Measurements from ENCODE around the gene LHFPL2. TPM values are rescaled to one million over a fixed set of nuclear protein-coding genes. Genes with fewer than 3 reads are reported as not detected.
A peak's percentile ranks its signal among the peaks of the same experiment; 100 is the strongest.

The LHFPL2 gene
- polyA plus RNA-seq, 1 donor from 2014 or later = 9.1 TPM

DNA sequence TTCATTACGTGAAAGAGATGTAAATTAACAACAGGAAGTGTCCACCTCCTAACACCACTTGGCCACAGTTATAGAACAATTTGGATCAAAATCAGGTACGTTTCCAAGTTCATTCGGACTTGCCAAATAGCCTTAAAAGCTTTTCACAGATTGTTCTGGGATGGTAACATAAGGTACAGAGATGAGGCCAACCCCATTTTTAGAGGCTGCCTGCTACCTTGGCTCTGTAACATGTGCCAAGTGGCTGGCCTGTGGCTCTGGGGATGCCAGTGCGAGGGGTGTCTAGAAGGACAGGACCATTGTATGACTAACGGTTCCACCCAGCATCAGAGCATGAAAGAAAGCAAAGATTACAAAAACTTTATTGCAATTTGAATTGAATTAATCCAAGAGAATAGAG, 91.0 kb downstream of the LHFPL2 start:
- peaks cover 5 to 13% (median 7%) of the 10 kb centered on the region in 3 donors for H3K4me1 Mint-ChIP-seq
- H3K9me3 Mint-ChIP-seq = no peaks in the 10 kb centered on the region
- H3K36me3 Mint-ChIP-seq = peaks cover 6% of the 10 kb centered on the region
- H3K27me3 Mint-ChIP-seq = peaks cover 1% of the 10 kb centered on the region
- H3K4me3 Mint-ChIP-seq = no peak overlapping the region
- H3K27ac Mint-ChIP-seq = no peak overlapping the region

DNA sequence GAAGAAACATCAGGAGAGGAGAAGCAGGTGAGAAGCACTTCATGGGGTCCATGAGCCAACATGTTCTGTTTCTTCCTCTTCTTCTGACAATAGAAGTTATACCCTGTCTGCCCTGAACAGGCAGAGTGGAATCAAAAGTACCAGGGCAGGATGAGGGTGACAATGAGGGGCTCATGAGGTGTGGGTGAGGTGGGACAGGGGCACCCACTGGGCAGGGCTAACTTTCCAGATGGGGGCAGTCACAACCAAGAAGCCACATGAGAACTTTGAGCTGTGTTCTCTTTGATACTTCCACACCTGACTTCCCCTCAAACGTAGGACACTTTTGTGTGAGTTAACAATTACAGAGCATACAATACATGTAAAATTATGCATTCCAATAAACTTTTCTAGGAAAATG, 92.7 kb downstream of the LHFPL2 start:
- peaks cover 4% of the 10 kb centered on the region for H3K36me3 Mint-ChIP-seq
- H3K27me3 Mint-ChIP-seq = peaks cover 1% of the 10 kb centered on the region
- no peak overlapping the region for H3K27ac Mint-ChIP-seq
- peaks cover 5 to 13% (median 7%) of the 10 kb centered on the region in 3 donors for H3K4me1 Mint-ChIP-seq
- no peak overlapping the region for H3K4me3 Mint-ChIP-seq
- H3K9me3 Mint-ChIP-seq = no peaks in the 10 kb centered on the region

DNA sequence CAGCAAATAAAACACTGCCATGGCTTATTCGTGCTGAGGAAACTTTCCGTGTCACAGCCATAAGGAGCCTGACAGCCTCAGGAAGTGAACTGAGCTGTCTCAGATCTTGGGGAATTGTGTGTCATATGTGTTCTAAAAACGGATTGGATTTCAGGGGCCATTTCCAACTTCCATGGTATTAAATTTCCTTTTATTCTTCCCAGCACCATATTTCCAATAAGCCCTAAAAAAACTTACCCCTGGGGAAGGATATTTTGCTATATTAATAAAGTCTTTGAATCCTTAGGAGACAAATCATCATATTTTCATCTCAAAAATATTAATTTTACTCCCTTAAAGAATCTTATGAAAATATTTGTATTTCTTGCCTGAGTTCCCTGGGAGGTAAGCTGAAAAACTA, 93.9 kb downstream of the LHFPL2 start:
- H3K9me3 Mint-ChIP-seq = no peaks in the 10 kb centered on the region
- peaks cover 4% of the 10 kb centered on the region for H3K36me3 Mint-ChIP-seq
- peaks cover 5 to 10% (median 10%) of the 10 kb centered on the region in 3 donors for H3K4me1 Mint-ChIP-seq
- H3K27ac Mint-ChIP-seq = peak overlapping the region in 1 of 3 donors; percentile 22
- no peak overlapping the region for H3K4me3 Mint-ChIP-seq
- peaks cover 1% of the 10 kb centered on the region for H3K27me3 Mint-ChIP-seq

DNA sequence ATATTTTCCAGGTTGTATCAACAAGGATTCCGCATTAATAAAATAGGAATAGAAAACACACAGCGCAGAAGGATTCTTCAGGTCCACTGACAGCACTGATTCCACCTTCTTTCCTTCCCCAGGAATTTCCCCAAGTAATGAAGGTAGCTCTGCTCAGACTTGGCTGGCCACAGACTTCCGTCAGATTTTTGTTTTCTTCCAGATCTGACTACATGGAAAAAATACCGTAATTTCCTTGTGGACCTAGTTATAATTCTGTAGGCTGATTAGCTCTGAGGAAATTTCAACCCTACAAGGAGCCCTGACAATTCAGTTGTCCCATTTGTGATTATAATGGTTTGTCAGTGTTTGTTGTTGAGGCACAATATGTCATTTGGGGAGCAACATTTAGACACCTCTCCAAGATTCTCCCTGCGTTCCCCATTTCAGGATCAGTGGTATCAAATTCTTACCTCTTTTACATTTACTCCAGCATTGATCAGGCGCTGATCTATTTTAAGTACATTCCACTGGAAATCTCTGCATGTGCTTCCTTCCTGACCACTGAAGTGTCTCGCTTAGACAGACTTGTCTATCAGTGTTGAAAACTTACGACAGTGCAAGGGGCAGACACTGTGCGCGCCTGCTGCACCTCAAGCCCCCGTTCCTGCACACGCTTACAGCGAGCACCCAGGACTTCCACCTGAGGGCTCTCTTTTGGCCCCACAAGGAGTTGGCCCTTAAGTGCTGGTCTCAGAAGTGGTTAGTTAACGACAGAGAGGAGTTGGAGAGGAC, 94.8 kb downstream of the LHFPL2 start:
- peaks cover 2% of the 10 kb centered on the region for H3K36me3 Mint-ChIP-seq
- H3K27me3 Mint-ChIP-seq = peaks cover 1% of the 10 kb centered on the region
- H3K27ac Mint-ChIP-seq = no peak overlapping the region
- peaks cover 5 to 13% (median 13%) of the 10 kb centered on the region in 3 donors for H3K4me1 Mint-ChIP-seq
- H3K9me3 Mint-ChIP-seq = no peaks in the 10 kb centered on the region
- H3K4me3 Mint-ChIP-seq = no peak overlapping the region

DNA sequence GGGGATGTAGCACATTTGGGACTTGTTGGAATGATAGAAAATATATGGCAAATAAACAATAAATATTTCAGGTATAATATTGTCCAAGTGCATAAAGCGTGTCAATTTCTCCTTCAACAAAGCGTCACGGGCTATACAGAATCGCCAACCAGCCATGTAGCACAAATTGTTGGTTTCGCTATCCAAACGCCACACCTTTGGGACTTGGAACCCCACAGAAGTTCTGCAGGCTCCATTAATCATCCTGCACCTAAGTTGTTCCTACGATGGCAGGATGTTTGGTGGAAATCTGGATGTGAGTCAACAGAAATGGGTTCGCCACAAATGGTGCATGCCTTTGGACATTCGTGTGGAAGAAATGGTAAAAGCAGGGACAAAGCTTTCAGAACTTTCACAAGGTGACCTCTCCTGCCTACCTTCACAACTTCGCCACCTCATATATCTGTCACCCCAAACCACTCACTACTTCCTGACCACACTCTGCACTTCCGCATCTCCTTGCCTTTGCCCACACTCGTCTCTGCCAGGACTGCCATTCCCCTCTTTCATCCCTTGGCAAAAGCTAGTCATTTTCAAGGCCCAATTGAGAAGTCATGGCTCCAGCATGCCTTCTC, 95.7 kb downstream of the LHFPL2 start:
- Mint-ChIP-seq H3K4me3 (peak overlapping the region in 1 of 4 donors; percentile 49), H3K36me3 (peaks cover 2% of the 10 kb centered on the region), H3K27me3 (peaks cover 1% of the 10 kb centered on the region), H3K4me1 (peaks cover 5 to 13% (median 13%) of the 10 kb centered on the region in 3 donors), H3K27ac (no peak overlapping the region), H3K9me3 (no peaks in the 10 kb centered on the region)

DNA sequence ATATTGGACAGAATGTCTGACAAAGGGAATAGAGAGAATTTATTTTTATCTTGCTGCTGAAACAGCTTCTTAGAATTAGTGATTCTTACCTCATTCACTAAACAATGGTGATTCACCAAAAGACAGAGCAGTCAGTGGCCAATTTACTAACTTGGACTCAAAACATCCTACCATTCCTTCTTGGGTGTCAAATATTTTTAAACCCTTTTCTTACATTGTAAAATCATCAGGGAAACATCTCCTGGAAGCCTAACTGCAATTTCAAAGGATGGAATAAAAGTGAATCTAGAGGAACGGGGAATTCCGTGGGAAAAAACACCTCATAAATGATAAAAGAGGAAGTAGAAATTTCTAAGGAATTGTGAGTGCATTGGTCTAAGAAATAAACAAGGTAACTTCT, 97.7 kb downstream of the LHFPL2 start:
- Mint-ChIP-seq H3K27me3 (peaks cover 1% of the 10 kb centered on the region), H3K27ac (no peak overlapping the region), H3K4me1 (peaks cover 1 to 16% (median 12%) of the 10 kb centered on the region in 3 donors), H3K4me3 (no peak overlapping the region), H3K9me3 (no peaks in the 10 kb centered on the region), H3K36me3 (peaks cover 5% of the 10 kb centered on the region)

DNA sequence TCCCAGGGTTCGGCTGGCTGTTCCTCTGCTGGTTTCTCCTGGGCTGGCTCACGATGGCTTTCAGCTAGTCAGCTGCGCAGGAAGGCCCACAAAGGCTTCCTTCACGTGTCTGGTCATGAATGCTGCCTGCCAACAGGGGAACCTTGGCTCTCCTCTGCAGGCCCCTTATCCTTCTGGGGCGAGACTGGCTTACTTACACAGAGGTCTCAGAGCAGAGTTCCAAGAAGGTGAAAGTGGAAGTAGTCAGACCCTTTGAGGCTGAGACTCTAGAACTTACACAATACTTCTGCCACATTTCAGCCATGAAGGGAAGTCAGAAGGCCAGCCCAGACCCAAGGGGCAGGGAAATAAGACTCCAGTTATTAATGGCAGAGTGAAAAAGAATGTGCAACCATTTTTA, 99.5 kb downstream of the LHFPL2 start:
- peaks cover 3% of the 10 kb centered on the region for H3K36me3 Mint-ChIP-seq
- peak overlapping the region in 1 of 4 donors; percentile 47 for H3K4me3 Mint-ChIP-seq
- peaks cover 0 to 24% (median 14%) of the 10 kb centered on the region in 3 donors for H3K4me1 Mint-ChIP-seq
- no peaks in the 10 kb centered on the region for H3K9me3 Mint-ChIP-seq
- no peak overlapping the region for H3K27ac Mint-ChIP-seq
- no peaks in the 10 kb centered on the region for H3K27me3 Mint-ChIP-seq

DNA sequence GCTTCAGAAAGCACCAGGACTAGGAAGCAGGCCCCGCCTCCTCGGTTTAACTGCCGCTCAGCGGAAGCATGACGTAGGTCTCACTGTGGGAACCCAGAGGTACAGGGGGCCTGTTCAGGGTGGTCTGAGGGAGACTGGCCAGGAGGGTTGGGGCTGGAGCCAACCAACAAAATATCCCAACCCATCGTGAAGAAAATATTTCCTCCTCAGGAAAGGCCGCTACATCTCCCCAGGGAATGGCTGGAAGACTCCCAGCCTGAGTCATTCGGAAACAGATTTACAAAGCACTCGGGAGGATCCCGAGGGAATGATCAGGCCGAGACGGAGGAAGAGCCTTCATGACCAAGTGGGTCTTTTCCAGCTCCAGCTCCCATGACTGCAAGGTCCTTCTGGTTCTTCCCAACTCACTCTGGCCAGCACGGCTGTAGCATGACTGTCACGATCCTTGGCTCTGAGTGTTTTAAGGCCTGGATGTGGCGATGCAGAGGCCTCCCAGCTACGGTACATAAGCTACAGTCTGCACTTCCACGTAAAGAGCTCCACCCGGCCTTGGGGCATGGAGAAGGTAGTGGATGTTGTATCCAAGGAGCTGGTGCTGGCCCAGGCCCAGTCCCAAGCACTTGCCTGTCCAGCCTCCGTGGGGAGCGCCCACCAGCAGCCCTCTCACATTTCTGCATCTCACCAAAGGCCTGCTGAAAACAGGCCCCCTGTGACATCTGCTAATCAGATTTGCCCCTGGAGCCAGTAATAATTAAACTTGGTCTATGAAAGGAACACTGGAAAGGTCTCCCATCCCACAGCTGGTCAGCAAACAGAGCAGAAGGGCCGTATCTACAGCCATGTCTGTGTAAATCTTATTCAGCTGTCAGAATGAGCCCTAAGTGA, 100.6 kb downstream of the LHFPL2 start:
- H3K4me1 Mint-ChIP-seq = peaks cover 0 to 21% (median 10%) of the 10 kb centered on the region in 3 donors
- H3K27ac Mint-ChIP-seq = no peak overlapping the region
- peaks cover 3% of the 10 kb centered on the region for H3K36me3 Mint-ChIP-seq
- no peaks in the 10 kb centered on the region for H3K27me3 Mint-ChIP-seq
- no peak overlapping the region for H3K4me3 Mint-ChIP-seq
- no peaks in the 10 kb centered on the region for H3K9me3 Mint-ChIP-seq

DNA sequence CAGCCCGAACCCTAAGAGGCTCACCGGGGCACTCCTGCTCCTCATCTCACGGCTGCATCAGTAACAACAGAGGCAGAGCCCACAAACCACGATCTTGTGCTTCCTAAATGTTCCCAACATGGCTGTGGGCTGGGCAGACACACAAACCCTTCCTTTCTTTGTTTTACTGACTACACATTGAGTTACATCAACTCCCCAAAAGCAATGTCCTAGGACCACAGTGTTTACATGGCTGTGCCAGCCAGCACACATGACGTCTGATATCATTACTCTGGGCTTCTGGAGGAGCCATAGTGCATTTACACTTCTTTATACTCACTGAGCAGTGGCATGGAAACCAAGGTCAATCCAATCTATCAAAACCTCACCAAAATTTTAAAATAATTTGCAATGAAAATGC, 101.4 kb downstream of the LHFPL2 start:
- H3K9me3 Mint-ChIP-seq = no peaks in the 10 kb centered on the region
- peaks cover 0 to 20% (median 9%) of the 10 kb centered on the region in 3 donors for H3K4me1 Mint-ChIP-seq
- peaks cover 3% of the 10 kb centered on the region for H3K36me3 Mint-ChIP-seq
- H3K27ac Mint-ChIP-seq = no peak overlapping the region
- H3K4me3 Mint-ChIP-seq = no peak overlapping the region
- no peaks in the 10 kb centered on the region for H3K27me3 Mint-ChIP-seq

DNA sequence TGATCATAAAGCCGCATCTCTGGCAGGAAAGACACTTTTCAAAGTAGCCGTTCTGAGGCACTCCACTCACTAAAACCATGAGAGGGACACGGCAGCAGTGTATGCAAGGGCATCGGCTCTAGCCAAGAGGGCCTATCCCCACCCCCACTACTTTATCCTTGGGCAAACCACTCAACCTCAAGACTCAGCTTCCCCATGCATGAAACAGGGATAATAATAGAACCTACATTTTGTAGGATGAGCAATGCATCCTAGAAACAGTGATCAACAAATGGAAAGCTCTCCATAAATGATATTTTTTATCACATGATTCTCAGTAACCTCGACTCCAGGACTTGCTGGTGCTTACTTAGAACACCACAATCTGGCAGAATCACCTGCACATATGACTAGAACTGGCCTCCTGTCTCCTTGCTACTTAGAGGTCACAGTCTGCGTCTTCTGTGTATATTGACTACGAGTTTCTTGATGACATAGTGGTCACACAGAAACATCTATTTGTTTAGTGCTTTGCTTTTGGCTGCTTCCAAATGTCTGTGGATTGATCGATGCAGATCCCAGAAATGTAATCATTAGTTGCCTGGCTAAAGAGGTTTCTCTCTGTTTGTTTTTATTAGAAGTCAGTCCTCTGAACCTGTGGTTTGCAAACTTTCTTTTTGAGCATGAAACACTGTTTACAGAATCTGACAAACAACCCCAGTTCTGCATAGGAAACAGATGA, 102.1 kb downstream of the LHFPL2 start:
- no peak overlapping the region for H3K4me3 Mint-ChIP-seq
- H3K4me1 Mint-ChIP-seq = peaks cover 0 to 20% (median 9%) of the 10 kb centered on the region in 3 donors
- H3K36me3 Mint-ChIP-seq = peaks cover 3% of the 10 kb centered on the region
- no peak overlapping the region for H3K27ac Mint-ChIP-seq
- H3K27me3 Mint-ChIP-seq = no peaks in the 10 kb centered on the region
- H3K9me3 Mint-ChIP-seq = no peaks in the 10 kb centered on the region

DNA sequence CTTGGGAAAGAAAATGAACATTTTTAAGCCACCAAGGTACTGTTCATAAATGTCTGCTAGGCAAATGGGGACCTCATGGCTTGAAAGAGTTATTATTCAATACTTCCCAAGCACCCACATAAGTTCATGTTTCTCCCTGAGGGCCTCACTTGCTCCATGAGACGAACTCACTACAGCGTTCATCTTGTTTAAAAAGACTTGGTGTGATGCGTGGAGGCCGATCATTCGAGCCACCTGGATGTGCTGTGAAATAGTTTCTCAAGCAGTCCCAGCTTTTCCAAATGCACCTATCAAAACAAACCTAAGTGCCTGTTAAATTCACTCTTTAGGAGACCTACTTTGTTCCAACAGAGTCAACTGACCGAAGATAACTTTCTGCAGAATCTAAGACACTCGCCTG, 103.2 kb downstream of the LHFPL2 start:
- no peaks in the 10 kb centered on the region for H3K27me3 Mint-ChIP-seq
- peaks cover 0 to 20% (median 9%) of the 10 kb centered on the region in 3 donors for H3K4me1 Mint-ChIP-seq
- H3K4me3 Mint-ChIP-seq = no peak overlapping the region
- H3K36me3 Mint-ChIP-seq = peaks cover 3% of the 10 kb centered on the region
- no peaks in the 10 kb centered on the region for H3K9me3 Mint-ChIP-seq
- no peak overlapping the region for H3K27ac Mint-ChIP-seq

DNA sequence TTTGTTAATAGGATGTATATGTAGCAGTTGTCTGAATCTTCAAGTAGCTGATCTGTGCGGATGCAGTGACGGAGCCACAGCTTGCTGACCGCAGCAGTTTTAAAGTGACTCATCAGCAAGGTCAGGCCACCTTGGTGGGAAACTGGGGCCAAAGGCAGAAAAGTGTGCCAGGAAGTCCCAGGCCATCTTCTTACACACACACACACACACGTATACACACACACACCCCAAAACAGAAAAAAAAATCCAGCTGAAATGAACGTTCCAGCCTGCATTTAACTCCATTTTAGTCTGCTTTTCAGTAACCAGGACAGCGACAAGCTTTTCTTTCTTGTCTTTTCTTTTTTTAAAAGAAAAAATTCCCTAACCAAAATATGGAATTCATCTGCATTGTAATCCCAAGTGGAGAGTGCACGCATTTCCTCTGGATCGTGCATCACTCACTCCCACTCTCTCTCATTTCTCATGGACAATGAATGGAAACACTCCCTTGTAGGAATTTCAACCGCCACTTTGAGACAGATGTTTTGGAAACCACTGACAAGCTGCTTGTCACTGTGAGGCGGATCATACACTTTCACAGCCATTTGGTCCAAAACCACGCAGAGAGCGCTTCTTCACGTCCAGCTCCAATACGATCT, 103.9 kb downstream of the LHFPL2 start:
- H3K4me1 Mint-ChIP-seq = peaks cover 6 to 20% (median 12%) of the 10 kb centered on the region in 3 donors
- H3K9me3 Mint-ChIP-seq = no peaks in the 10 kb centered on the region
- peak overlapping the region in 1 of 3 donors; percentile 27 for H3K27ac Mint-ChIP-seq
- H3K4me3 Mint-ChIP-seq = peak overlapping the region in 2 of 4 donors; percentile 37 to 49
- no peaks in the 10 kb centered on the region for H3K27me3 Mint-ChIP-seq
- peaks cover 3% of the 10 kb centered on the region for H3K36me3 Mint-ChIP-seq

DNA sequence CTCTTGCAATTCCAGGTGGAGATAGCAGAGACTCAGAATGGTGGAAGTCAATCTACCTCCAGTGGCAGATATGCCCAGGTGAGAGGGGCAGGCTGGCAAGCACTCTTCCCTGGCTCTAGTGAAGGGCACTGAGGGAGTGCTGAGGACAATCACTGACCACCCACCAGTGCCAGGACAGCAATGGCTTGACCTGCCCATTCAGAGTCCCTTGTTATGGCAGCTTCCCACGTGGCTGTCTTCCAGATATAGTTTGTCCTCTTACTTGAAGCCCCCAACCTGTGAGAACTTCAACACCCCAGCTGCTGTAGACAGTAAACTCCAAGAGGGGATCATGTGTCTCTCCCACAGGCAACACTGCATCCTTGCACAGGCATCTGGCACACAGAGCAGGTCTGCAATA, 104.7 kb downstream of the LHFPL2 start:
- no peaks in the 10 kb centered on the region for H3K27me3 Mint-ChIP-seq
- peaks cover 3% of the 10 kb centered on the region for H3K36me3 Mint-ChIP-seq
- H3K4me1 Mint-ChIP-seq = peaks cover 8 to 18% (median 10%) of the 10 kb centered on the region in 3 donors
- H3K27ac Mint-ChIP-seq = no peak overlapping the region
- no peaks in the 10 kb centered on the region for H3K9me3 Mint-ChIP-seq
- no peak overlapping the region for H3K4me3 Mint-ChIP-seq

DNA sequence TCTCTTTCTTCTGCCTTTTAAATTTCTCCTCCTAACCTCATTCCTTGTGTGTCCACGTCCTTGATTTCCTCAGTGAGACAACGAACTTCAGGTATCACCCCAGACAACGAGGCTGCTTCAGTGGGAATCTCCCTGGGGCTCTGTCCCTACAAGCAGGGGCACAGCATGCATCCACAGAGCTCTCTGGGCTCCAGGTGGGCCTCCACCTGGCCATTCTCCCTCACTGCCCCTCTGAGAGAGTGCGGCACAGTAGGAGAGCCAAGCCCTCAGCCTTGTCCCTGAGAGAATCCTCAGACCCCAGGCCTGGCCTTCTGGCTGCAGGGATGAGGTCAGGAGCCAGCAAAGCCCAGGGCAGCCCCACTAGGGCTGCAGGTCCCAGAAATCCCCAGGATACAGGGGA, 105.3 kb downstream of the LHFPL2 start:
- no peaks in the 10 kb centered on the region for H3K27me3 Mint-ChIP-seq
- no peak overlapping the region for H3K4me3 Mint-ChIP-seq
- peaks cover 3% of the 10 kb centered on the region for H3K36me3 Mint-ChIP-seq
- H3K27ac Mint-ChIP-seq = no peak overlapping the region
- peaks cover 8 to 18% (median 16%) of the 10 kb centered on the region in 3 donors for H3K4me1 Mint-ChIP-seq
- no peaks in the 10 kb centered on the region for H3K9me3 Mint-ChIP-seq
